OCI-LY3 (cell line): Measurements from ENCODE around the gene ZNF598.

Experiments used
- H2AFZ ChIP-seq: fragments of 200-600, 300-600 bp; shearing (Covaris generic); 2 replicates; pipeline ENCODE4 v1.6.0; 2014; ENCODE audit warnings: antibody characterized with exemption, low read depth, low read length
- H3K27ac ChIP-seq: fragments of 200-600, 300-600 bp; sonication (generic); 2 replicates; pipeline ENCODE4 v1.5.1; 2014; ENCODE audit warnings: mild to moderate bottlenecking, low read length, moderate library complexity, mixed read lengths
- H3K27me3 ChIP-seq: fragments of 200-600, 300-600 bp; sonication (generic); 2 replicates; pipeline ENCODE4 v1.6.1; 2014; ENCODE audit warnings: low read depth, low read length, mixed read lengths
- H3K36me3 ChIP-seq: fragments of 200-600, 300-600 bp; sonication (generic); replicated peaks from 2 replicates; pipeline ENCODE3; 2014; ENCODE audit warnings: low read depth, low read length, mixed read lengths
- H3K4me1 ChIP-seq: fragments of 300-600, 200-600 bp; sonication (generic); 2 replicates; pipeline ENCODE4 v1.6.1; 2014; ENCODE audit warnings: low read length, mixed read lengths
- H3K4me2 ChIP-seq: fragments of 200-600, 300-600 bp; sonication (generic); 2 replicates; pipeline ENCODE4 v1.6.1; 2014; ENCODE audit warnings: low read length, mixed read lengths
- H3K4me3 ChIP-seq: fragments of 300-600, 200-600 bp; sonication (generic); 2 replicates; pipeline ENCODE4 v1.5.1; 2014; ENCODE audit warnings: antibody characterized with exemption, mild to moderate bottlenecking, low read length, moderate library complexity
- H3K79me2 ChIP-seq: fragments of 300-600, 200-600 bp; shearing (Covaris generic); 2 replicates; pipeline ENCODE4 v1.6.1; 2014; ENCODE audit warnings: mild to moderate bottlenecking, low read length, mixed read lengths
- H3K9ac ChIP-seq: fragments of 300-600, 200-600 bp; shearing (Covaris generic); 2 replicates; pipeline ENCODE4 v1.6.0; 2014; ENCODE audit warnings: mild to moderate bottlenecking, low read length, moderate library complexity
- H3K9me3 ChIP-seq: fragments of 200-600, 300-600 bp; shearing (Covaris generic); 2 replicates; pipeline ENCODE4 v1.6.1; 2014; ENCODE audit warnings: low read length, mixed read lengths; ENCODE audit not compliant: insufficient read depth
- H4K20me1 ChIP-seq: fragments of 200-600, 300-600 bp; sonication (generic); 2 replicates; pipeline ENCODE4 v1.6.1; 2016; ENCODE audit warnings: low read length, mixed read lengths; ENCODE audit not compliant: insufficient read depth
- EZH2phosphoT487 ChIP-seq: fragments of 200-600 bp; shearing (Covaris generic); IDR thresholded peaks from 2 replicates; pipeline ENCODE4 v1.6.1; 2018; ENCODE audit warnings: antibody characterized with exemption, mixed run types, low read depth
- TF ChIP-seq, protein P1 (sequence below): fragments of 200-600, 300-600 bp; sonication (generic); IDR thresholded peaks from 2 replicates; pipeline ENCODE4 v1.5.1; 2014; ENCODE audit warnings: antibody characterized with exemption, low read length, low read depth

ZNF598 gene

DNA sequence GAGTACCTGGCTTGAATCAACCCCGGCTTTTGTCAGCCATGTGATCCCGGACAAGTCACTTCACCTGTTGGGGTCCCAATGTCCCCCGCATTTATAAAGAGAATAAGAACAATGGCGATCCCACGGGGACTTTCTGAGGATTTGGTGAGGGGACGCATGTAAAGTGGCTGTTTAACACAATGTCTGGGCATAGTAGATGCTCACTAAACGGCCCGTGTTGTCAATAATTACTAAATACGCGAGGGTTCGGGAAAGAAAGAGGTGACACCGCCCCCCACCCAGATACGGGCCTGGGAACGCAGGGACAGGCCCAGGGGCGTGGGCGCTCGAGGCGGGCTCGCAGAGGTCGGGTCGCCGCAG lies 18.1 kb downstream of the ZNF598 start:
- Histone ChIP-seq H3K9me3 (no peaks in the 10 kb centered on the region), H3K36me3 (peaks cover 4% of the 10 kb centered on the region), H3K4me2 (no peak overlapping the region), H3K27ac (no peak overlapping the region), H3K4me1 (0 out of 2 replicates have a peak, but pooled peaks cover 4% of the 10 kb centered on the region), H3K27me3 (no peaks in the 10 kb centered on the region), H3K79me2 (no peaks in the 10 kb centered on the region), H3K9ac (no peak overlapping the region), H3K4me3 (no peak overlapping the region), H2AFZ (no peak overlapping the region), H4K20me1 (no peaks in the 10 kb centered on the region)
- TF ChIP-seq, protein P1, sequence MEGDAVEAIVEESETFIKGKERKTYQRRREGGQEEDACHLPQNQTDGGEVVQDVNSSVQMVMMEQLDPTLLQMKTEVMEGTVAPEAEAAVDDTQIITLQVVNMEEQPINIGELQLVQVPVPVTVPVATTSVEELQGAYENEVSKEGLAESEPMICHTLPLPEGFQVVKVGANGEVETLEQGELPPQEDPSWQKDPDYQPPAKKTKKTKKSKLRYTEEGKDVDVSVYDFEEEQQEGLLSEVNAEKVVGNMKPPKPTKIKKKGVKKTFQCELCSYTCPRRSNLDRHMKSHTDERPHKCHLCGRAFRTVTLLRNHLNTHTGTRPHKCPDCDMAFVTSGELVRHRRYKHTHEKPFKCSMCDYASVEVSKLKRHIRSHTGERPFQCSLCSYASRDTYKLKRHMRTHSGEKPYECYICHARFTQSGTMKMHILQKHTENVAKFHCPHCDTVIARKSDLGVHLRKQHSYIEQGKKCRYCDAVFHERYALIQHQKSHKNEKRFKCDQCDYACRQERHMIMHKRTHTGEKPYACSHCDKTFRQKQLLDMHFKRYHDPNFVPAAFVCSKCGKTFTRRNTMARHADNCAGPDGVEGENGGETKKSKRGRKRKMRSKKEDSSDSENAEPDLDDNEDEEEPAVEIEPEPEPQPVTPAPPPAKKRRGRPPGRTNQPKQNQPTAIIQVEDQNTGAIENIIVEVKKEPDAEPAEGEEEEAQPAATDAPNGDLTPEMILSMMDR, result no peak
- no peak for TF ChIP-seq EZH2phosphoT487

DNA sequence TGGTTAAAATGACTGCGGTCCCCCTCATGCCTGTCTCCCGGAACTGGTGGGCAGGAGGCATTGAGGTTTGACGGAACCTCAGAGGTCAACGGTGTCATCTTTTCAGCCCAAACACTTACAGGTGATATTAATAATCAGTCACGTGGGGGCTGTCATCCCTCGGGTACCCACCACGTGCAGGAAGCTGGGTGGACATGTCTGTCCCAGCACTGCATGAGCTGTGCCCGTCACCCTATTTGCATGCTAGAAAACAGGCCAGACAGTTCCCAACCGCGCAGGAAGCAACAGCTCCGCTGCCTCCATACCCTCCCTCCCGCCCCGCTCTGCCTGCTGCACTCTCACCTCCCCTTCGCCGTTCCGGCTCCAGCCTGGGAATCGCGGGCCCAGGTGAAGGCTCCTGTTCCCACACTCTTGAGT lies 18.5 kb downstream of the ZNF598 start:
- TF ChIP-seq, protein P1, result no peak
- no peak for TF ChIP-seq EZH2phosphoT487
- H3K9ac ChIP-seq, result no peak overlapping the region
- H3K4me2 ChIP-seq, result peak overlapping the region; percentile 66; the same call in 1 of the 2 replicates
- no peak overlapping the region for H2AFZ ChIP-seq
- no peak overlapping the region for H3K27ac ChIP-seq
- H3K27me3 ChIP-seq, result no peaks in the 10 kb centered on the region
- 0 out of 2 replicates have a peak, but pooled peaks cover 4% of the 10 kb centered on the region for H3K4me1 ChIP-seq
- no peaks in the 10 kb centered on the region for H3K79me2 ChIP-seq
- H3K36me3 ChIP-seq, result peaks cover 8% of the 10 kb centered on the region
- no peak overlapping the region for H3K4me3 ChIP-seq
- H4K20me1 ChIP-seq, result no peaks in the 10 kb centered on the region
- no peaks in the 10 kb centered on the region for H3K9me3 ChIP-seq

DNA sequence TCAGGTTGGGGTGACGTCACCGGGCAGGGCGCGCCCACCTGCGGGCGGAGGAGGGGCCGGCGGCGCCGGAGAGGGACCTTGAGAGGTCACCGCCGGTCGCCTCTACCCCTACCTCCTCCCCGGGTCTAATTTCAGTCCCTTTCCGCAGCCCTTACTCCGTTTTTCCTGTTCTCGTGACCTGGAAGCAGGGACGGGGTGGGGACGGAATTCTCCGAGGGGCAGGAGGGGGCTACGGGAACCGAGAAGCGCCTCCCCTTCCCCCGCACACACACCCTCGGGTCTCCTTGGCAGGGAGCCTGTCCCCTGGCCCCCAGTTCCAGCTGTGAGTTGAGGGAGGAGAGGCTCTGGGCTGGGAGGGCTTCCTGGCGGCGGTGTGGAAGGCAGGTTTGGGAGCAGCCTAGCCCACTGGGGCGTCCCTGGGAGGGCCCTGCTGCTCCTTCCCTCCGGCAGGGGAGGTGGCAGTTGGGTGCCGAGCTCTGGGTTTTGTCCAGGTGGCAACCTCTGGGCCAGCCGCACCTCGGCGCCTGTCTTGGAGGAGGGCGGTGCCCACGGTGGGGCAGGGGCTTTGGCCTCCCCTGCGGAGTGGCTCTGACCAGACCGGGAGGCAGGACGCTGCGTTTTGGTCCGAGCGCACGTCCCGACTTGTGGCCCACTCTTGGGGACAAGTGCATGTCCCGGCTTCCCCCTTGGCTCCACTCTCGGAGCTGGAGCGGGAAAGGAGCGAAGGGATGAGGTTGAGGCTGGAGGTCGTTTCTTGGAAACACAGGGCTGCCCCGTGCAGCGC lies 19.1 kb downstream of the ZNF598 start:
- Histone ChIP-seq H3K9me3 (no peaks in the 10 kb centered on the region), H3K4me1 (peaks cover 8% of the 10 kb centered on the region), H3K36me3 (peaks cover 14% of the 10 kb centered on the region), H3K79me2 (peaks cover 4% of the 10 kb centered on the region), H2AFZ (no peak overlapping the region), H3K4me3 (peak overlapping the region; percentile 77), H3K27ac (no peak overlapping the region), H3K4me2 (peak overlapping the region; percentile 66), H4K20me1 (no peaks in the 10 kb centered on the region), H3K9ac (peak overlapping the region; percentile 9; the same call in 1 of the 2 replicates), H3K27me3 (no peaks in the 10 kb centered on the region)
- TF ChIP-seq, protein P1, result no peak
- no peak for TF ChIP-seq EZH2phosphoT487

DNA sequence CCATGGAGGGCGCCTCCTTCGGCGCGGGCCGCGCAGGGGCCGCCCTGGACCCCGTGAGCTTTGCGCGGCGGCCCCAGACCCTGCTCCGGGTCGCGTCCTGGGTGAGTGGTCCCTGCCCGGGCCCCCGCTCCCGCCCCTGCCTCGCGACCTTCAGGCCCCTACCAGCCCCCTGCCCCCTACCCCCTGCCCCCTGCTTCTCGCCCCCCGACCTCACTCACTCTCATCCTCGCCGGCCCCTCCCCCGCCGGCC lies 19.6 kb downstream of the ZNF598 start:
- Histone ChIP-seq H3K4me2 (peak overlapping the region; percentile 66), H3K9ac (no peak overlapping the region; the same call in 1 of the 2 replicates), H3K79me2 (peaks cover 9% of the 10 kb centered on the region), H3K9me3 (no peaks in the 10 kb centered on the region), H3K4me3 (peak overlapping the region; percentile 77), H3K27ac (no peak overlapping the region), H3K36me3 (peaks cover 14% of the 10 kb centered on the region), H4K20me1 (no peaks in the 10 kb centered on the region), H3K27me3 (no peaks in the 10 kb centered on the region), H2AFZ (no peak overlapping the region), H3K4me1 (peaks cover 13% of the 10 kb centered on the region)
- TF ChIP-seq, protein P1, result no peak
- no peak for TF ChIP-seq EZH2phosphoT487
